ENCODE results near the gene FEM1C. TPM values are rescaled to one million over a fixed set of nuclear protein-coding genes. Genes with fewer than 3 reads are reported as not detected.

The FEM1C gene
- total RNA-seq, 1 donor, result 17.4 TPM

DNA sequence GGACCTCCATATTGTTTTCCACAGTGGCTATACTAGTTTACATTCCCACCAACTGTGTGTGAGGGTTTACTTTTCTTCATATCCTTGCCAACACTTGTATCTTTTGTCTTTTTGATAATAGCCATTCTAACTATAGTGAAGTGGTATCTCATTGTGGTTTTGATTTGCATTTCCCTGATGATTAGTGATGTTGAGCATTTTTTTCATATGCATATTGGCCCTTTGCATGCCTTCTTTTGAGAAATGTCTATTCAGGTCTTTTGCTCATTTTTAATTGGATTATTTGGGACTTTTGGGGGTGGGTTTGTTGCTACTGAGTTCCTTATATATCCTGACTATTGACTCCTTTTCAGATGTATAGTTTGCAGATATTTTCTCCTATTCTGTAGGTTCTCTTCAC, 44.4 kb downstream of the FEM1C start:
- Histone ChIP-seq H3K27ac (ENCODE audit: low read depth, low read length) (no peak overlapping the region), H4K20me1 (ENCODE audit: insufficient read depth, low read length) (no peaks in the 10 kb centered on the region), H3K36me3 (ENCODE audit: insufficient read depth, low read length) (no peaks in the 10 kb centered on the region), H3K79me2 (ENCODE audit: insufficient read depth, low read length) (no peaks in the 10 kb centered on the region), H3K9me3 (ENCODE audit: low read depth, low read length) (no peaks in the 10 kb centered on the region), H2AFZ (ENCODE audit: low read length) (no peak overlapping the region), H3K4me2 (ENCODE audit: insufficient read depth, low read length) (no peak overlapping the region), H3K4me3 (ENCODE audit: insufficient read depth, low read length) (no peak overlapping the region), H3K27me3 (ENCODE audit: insufficient read depth, low read length) (no peaks in the 10 kb centered on the region), H3K4me1 (ENCODE audit: insufficient read depth, low read length) (no peaks in the 10 kb centered on the region)
- TF ChIP-seq, protein P1, sequence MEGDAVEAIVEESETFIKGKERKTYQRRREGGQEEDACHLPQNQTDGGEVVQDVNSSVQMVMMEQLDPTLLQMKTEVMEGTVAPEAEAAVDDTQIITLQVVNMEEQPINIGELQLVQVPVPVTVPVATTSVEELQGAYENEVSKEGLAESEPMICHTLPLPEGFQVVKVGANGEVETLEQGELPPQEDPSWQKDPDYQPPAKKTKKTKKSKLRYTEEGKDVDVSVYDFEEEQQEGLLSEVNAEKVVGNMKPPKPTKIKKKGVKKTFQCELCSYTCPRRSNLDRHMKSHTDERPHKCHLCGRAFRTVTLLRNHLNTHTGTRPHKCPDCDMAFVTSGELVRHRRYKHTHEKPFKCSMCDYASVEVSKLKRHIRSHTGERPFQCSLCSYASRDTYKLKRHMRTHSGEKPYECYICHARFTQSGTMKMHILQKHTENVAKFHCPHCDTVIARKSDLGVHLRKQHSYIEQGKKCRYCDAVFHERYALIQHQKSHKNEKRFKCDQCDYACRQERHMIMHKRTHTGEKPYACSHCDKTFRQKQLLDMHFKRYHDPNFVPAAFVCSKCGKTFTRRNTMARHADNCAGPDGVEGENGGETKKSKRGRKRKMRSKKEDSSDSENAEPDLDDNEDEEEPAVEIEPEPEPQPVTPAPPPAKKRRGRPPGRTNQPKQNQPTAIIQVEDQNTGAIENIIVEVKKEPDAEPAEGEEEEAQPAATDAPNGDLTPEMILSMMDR (IDR thresholded peaks at IDR 0.05; ENCODE audit: extremely low read depth, low read depth, low read length), result no peak
- DNase-seq (ENCODE audit: insufficient read length, low spot score, missing footprints), result no peak

DNA sequence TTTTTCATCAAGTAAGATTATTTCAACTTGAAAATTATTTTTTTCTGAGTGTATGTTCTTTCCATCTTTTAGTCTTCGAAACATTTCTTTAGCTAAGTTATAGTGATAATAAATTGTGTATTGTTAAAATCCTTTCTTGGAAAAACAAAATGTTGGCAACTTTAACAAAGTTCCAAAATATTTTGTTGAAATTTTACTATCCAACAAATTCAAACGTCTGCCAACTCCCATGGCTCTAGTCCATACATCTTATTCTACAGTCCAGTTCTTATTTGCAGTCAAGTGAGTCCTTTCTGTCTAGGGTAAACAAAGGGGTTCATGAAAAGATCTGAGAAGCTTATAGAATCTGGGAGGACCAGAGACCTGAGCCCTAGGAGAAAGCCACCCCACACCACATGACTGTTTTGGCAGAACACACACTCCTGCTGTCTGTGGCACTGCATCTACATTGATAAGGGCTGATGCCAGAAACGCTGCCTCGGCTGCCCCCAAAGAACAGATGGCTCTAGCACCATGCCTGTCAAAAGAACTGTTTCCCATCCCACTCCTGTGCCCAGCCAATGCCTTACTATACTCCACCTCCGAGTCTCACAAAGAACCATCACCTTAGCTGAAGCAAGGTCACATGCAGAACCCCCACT, 47.5 kb downstream of the FEM1C start:
- H3K4me3 ChIP-seq (ENCODE audit: insufficient read depth, low read length), result no peak overlapping the region
- no peak for DNase-seq (ENCODE audit: insufficient read length, low spot score, missing footprints)
- H3K4me1 ChIP-seq (ENCODE audit: insufficient read depth, low read length), result peaks cover 9% of the 10 kb centered on the region
- no peaks in the 10 kb centered on the region for H3K27me3 ChIP-seq (ENCODE audit: insufficient read depth, low read length)
- H3K4me2 ChIP-seq (ENCODE audit: insufficient read depth, low read length), result no peak overlapping the region
- TF ChIP-seq, protein P1 (IDR thresholded peaks at IDR 0.05; ENCODE audit: extremely low read depth, low read depth, low read length), result no peak
- no peaks in the 10 kb centered on the region for H3K79me2 ChIP-seq (ENCODE audit: insufficient read depth, low read length)
- H3K9me3 ChIP-seq (ENCODE audit: low read depth, low read length), result no peaks in the 10 kb centered on the region
- no peaks in the 10 kb centered on the region for H4K20me1 ChIP-seq (ENCODE audit: insufficient read depth, low read length)
- H3K36me3 ChIP-seq (ENCODE audit: insufficient read depth, low read length), result no peaks in the 10 kb centered on the region
- no peak overlapping the region for H3K27ac ChIP-seq (ENCODE audit: low read depth, low read length)
- no peak overlapping the region for H2AFZ ChIP-seq (ENCODE audit: low read length)

- Histone ChIP-seq H3K36me3 (ENCODE audit: insufficient read depth, low read length) (no peaks in the 10 kb centered on the region), H3K4me3 (ENCODE audit: insufficient read depth, low read length) (peak overlapping the region; percentile 28), H4K20me1 (ENCODE audit: insufficient read depth, low read length) (no peaks in the 10 kb centered on the region), H3K27me3 (ENCODE audit: insufficient read depth, low read length) (no peaks in the 10 kb centered on the region), H3K9me3 (ENCODE audit: low read depth, low read length) (no peaks in the 10 kb centered on the region), H3K27ac (ENCODE audit: low read depth, low read length) (no peak overlapping the region), H3K4me1 (ENCODE audit: insufficient read depth, low read length) (peaks cover 9% of the 10 kb centered on the region), H3K4me2 (ENCODE audit: insufficient read depth, low read length) (peak overlapping the region; percentile 56), H2AFZ (ENCODE audit: low read length) (peak overlapping the region; percentile 54), H3K79me2 (ENCODE audit: insufficient read depth, low read length) (no peaks in the 10 kb centered on the region)
- no peak for DNase-seq (ENCODE audit: insufficient read length, low spot score, missing footprints)
- TF ChIP-seq, protein P1 (IDR thresholded peaks at IDR 0.05; ENCODE audit: extremely low read depth, low read depth, low read length), result no peak
Measured at GRCh38 chr5:115494570-115495289, 49.8 kb downstream of the FEM1C start.

DNA sequence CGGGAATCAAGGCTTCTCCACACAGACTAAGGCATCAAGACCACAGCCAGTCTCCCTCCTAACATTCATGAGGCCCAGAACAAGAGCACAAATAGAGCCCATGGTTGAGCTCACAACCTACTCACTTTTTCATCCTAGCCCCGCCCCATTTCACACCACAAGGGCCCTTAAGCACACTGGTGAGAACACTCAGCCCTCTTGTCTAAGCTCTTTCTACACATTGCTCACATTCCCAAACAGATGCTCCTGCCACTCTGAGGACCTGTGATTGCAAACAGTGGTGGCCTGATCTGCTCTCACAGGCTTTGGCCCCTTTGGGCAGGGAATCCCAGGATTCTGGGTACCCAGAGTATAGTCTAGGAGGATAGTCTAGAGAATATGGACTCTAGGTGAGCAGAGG, 54.0 kb downstream of the FEM1C start:
- H3K9me3 ChIP-seq (ENCODE audit: low read depth, low read length), result no peaks in the 10 kb centered on the region
- peaks cover 9% of the 10 kb centered on the region for H3K4me1 ChIP-seq (ENCODE audit: insufficient read depth, low read length)
- no peak overlapping the region for H3K4me3 ChIP-seq (ENCODE audit: insufficient read depth, low read length)
- H2AFZ ChIP-seq (ENCODE audit: low read length), result no peak overlapping the region
- no peaks in the 10 kb centered on the region for H4K20me1 ChIP-seq (ENCODE audit: insufficient read depth, low read length)
- H3K36me3 ChIP-seq (ENCODE audit: insufficient read depth, low read length), result no peaks in the 10 kb centered on the region
- no peaks in the 10 kb centered on the region for H3K27me3 ChIP-seq (ENCODE audit: insufficient read depth, low read length)
- no peaks in the 10 kb centered on the region for H3K79me2 ChIP-seq (ENCODE audit: insufficient read depth, low read length)
- H3K4me2 ChIP-seq (ENCODE audit: insufficient read depth, low read length), result no peak overlapping the region
- no peak for DNase-seq (ENCODE audit: insufficient read length, low spot score, missing footprints)
- TF ChIP-seq, protein P1 (IDR thresholded peaks at IDR 0.05; ENCODE audit: extremely low read depth, low read depth, low read length), result no peak
- no peak overlapping the region for H3K27ac ChIP-seq (ENCODE audit: low read depth, low read length)

Measured in osteoblast (primary cell).